ENCODE data around the gene UBFD1.
"Not testable (repeated sequence)": the region's sequence is repeated elsewhere in the genome, so short reads cannot be mapped to it uniquely, and the experiment has no call there.

Gene UBFD1

DNA sequence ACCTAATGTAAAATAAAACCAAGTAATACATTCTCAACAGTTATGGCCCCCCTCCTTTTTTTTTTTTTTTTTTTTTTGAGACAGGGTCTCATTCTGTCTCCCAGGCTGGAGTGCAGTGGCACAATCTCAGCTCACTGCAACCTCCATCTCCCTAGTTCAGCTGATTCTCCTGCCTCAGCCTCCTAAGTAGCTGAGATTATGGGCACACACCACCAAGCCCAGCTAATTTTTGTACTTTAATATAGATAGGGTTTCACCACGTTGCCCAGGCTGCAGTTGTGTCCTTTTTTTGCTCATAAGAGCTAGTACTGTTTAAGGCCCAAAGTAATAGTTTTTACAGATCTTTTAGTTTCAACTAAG is 18.6 kb upstream of the UBFD1 start:
- Mint-ChIP-seq H3K27me3 (no peaks in the 10 kb centered on the region), H3K36me3 (ENCODE audit: low read depth) (peaks cover 28% of the 10 kb centered on the region), H3K27ac (peak overlapping the region; percentile 69), H3K4me3 (no peak overlapping the region), H3K4me1 (peaks cover 7% of the 10 kb centered on the region), H3K9me3 (no peaks in the 10 kb centered on the region)
- ATAC-seq, result no peak
- DNase-seq, result no peak

DNA sequence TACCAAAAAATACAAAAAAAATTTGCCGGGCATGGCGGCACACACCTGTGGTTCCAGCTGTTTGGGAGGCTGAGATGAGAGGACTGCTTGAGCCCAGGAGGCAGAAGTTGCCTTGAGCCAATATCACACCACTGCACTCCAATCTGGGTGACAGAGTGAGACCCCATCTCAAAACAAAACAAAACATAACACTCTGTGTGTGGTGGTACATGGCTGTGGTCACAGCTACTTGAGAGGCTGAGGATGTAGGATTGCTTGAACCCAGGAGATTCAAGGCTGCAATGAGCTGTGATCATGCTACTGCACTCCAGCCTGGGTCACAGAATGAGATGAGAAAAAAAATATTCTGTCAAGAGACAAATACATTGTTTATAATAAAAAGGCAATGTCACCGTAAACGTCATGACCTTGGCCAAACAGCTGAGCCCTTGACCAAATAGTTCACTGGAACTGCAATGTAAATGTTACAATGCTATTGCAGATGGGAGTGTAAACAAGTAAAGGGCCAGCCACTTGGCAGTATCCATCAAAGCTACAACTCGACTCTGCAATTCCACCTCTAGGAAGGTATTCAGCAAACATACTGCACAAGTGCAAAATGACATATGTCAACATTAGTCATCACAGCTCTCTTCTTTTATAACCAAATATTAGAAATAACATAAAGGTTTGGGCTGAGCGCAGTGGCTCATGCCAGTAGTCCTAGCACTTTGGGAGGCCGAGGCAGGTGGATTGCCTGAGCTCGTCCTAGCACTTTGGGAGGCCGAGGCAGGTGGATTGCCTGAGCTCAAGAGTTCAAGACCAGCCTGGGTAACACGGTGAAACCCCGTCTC is 17.3 kb upstream of the UBFD1 start:
- peaks cover 25% of the 10 kb centered on the region for H3K36me3 Mint-ChIP-seq (ENCODE audit: low read depth)
- no peaks in the 10 kb centered on the region for H3K27me3 Mint-ChIP-seq
- H3K9me3 Mint-ChIP-seq, result no peaks in the 10 kb centered on the region
- H3K27ac Mint-ChIP-seq, result no peak overlapping the region
- H3K4me3 Mint-ChIP-seq, result no peak overlapping the region
- no peak for ATAC-seq
- no peak for DNase-seq
- H3K4me1 Mint-ChIP-seq, result peaks cover 7% of the 10 kb centered on the region

- not testable (repeated sequence) for H3K27me3 Mint-ChIP-seq, H3K4me1 Mint-ChIP-seq, H3K9me3 Mint-ChIP-seq, H3K4me3 Mint-ChIP-seq, H3K27ac Mint-ChIP-seq, ATAC-seq, DNase-seq
- peaks cover 25% of the 10 kb centered on the region for H3K36me3 Mint-ChIP-seq (ENCODE audit: low read depth)
These were observed 16.7 kb upstream of the UBFD1 start for GRCh38 chr16:23540817-23541178.

DNA sequence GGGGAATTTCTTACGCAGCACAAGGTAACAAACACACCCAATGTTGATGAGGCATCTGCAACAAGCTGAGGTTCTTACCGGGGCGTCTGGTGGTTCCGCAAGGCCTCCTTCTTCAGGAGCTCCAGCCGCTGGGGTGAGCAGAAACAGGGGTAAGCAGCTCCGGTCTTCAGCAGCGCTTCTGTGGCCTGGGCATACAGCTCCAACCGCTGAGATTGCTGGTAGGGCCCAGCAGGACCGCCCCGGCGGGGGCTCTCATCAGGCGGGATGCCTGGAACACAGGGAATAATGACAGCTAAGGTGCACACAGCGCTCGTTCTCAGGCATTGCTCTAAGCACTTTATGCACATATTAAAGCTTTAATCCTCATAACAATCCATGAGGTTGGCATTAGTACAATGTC is 13.1 kb upstream of the UBFD1 start:
- no peak overlapping the region for H3K4me3 Mint-ChIP-seq
- H3K27me3 Mint-ChIP-seq, result no peaks in the 10 kb centered on the region
- ATAC-seq (no peak), DNase-seq (no peak)
- H3K27ac Mint-ChIP-seq, result no peak overlapping the region
- H3K36me3 Mint-ChIP-seq (ENCODE audit: low read depth), result peaks cover 34% of the 10 kb centered on the region
- H3K9me3 Mint-ChIP-seq, result no peaks in the 10 kb centered on the region
- peaks cover 4% of the 10 kb centered on the region for H3K4me1 Mint-ChIP-seq

- peaks cover 34% of the 10 kb centered on the region for H3K36me3 Mint-ChIP-seq (ENCODE audit: low read depth)
These were observed 7.6 kb upstream of the UBFD1 start for GRCh38 chr16:23549938-23550337.

GRCh38 chr16:23552161-23552560 is 5.4 kb upstream of the UBFD1 start:
- no peaks in the 10 kb centered on the region for H3K9me3 Mint-ChIP-seq
- peaks cover 17% of the 10 kb centered on the region for H3K4me1 Mint-ChIP-seq
- H3K27ac Mint-ChIP-seq, result no peak overlapping the region

More at GRCh38 chr16:23549938-23550337, 7.6 kb upstream of the UBFD1 start:
- Mint-ChIP-seq H3K27ac (no peak overlapping the region), H3K9me3 (no peaks in the 10 kb centered on the region), H3K4me3 (no peak overlapping the region), H3K4me1 (peaks cover 4% of the 10 kb centered on the region), H3K27me3 (no peaks in the 10 kb centered on the region)
- DNase-seq, result no peak
- ATAC-seq, result no peak

DNA sequence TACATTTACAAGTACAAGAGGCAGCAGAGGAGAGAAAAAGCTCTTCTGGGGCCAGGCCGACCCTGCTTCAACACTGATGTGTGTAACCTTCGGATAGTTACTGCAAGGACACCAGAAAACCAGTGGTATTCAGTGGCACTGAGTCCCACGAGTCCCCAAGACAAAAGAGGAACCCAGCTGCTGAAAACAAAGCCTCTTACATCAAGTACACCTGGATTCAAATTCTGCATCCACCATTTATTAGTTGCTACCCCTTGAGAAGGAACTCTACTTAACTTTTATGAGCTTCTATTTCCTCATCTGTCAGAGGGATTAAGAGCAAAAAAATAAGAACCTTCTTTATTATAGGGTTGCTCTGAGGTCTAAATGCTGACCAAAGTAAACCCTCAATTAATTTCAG is 3.0 kb upstream of the UBFD1 start:
- DNase-seq (no peak), ATAC-seq (no peak)
- Mint-ChIP-seq H3K4me3 (no peak overlapping the region), H3K27me3 (no peaks in the 10 kb centered on the region), H3K27ac (no peak overlapping the region), H3K4me1 (peaks cover 29% of the 10 kb centered on the region), H3K36me3 (ENCODE audit: low read depth) (peaks cover 24% of the 10 kb centered on the region), H3K9me3 (no peaks in the 10 kb centered on the region)

More at GRCh38 chr16:23552161-23552560, 5.4 kb upstream of the UBFD1 start:
- Mint-ChIP-seq H3K36me3 (ENCODE audit: low read depth) (peaks cover 32% of the 10 kb centered on the region), H3K27me3 (no peaks in the 10 kb centered on the region), H3K4me3 (no peak overlapping the region)
- DNase-seq, result no peak
- no peak for ATAC-seq

GRCh38 chr16:23557779-23558702 is 514 bp downstream of the UBFD1 start:
- peak overlapping the region; percentile 96 for H3K27ac Mint-ChIP-seq
- H3K9me3 Mint-ChIP-seq, result no peaks in the 10 kb centered on the region
- H3K36me3 Mint-ChIP-seq (ENCODE audit: low read depth), result peaks cover 26% of the 10 kb centered on the region
- peak overlapping the region; percentile 92 for H3K4me3 Mint-ChIP-seq
- ATAC-seq, result peak; percentile 2
- H3K27me3 Mint-ChIP-seq, result no peaks in the 10 kb centered on the region
- DNase-seq, result peak; percentile 23
- H3K4me1 Mint-ChIP-seq, result peaks cover 40% of the 10 kb centered on the region

GRCh38 chr16:23561586-23561985 is 4.1 kb downstream of the UBFD1 start:
- Mint-ChIP-seq H3K36me3 (ENCODE audit: low read depth) (peaks cover 43% of the 10 kb centered on the region), H3K4me3 (no peak overlapping the region), H3K9me3 (no peaks in the 10 kb centered on the region), H3K27me3 (no peaks in the 10 kb centered on the region), H3K27ac (peak overlapping the region; percentile 31), H3K4me1 (peaks cover 29% of the 10 kb centered on the region)
- DNase-seq (no peak), ATAC-seq (no peak)

DNA sequence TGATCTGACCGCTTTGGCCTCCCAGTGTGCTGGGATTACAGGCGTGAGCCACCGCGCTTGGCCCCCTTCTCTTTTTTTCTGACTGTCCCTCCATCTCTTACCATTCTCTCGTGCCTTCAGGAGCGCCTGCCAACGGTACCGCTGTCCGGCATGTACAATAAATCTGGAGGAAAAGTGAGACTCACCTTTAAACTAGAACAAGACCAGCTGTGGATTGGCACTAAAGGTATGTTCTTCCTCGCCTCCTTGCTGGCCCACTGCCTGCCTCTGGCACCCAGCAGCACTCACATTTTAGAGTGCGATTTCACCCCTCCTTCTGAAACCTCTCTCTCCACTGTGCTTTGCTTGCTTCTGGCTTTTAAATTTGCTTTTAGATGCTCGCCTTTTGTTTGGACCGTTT is 5.0 kb downstream of the UBFD1 start:
- ATAC-seq (no peak), DNase-seq (no peak)
- Mint-ChIP-seq H3K4me3 (no peak overlapping the region), H3K4me1 (peaks cover 24% of the 10 kb centered on the region), H3K27me3 (no peaks in the 10 kb centered on the region), H3K9me3 (no peaks in the 10 kb centered on the region), H3K36me3 (ENCODE audit: low read depth) (peaks cover 41% of the 10 kb centered on the region), H3K27ac (no peak overlapping the region)

DNA sequence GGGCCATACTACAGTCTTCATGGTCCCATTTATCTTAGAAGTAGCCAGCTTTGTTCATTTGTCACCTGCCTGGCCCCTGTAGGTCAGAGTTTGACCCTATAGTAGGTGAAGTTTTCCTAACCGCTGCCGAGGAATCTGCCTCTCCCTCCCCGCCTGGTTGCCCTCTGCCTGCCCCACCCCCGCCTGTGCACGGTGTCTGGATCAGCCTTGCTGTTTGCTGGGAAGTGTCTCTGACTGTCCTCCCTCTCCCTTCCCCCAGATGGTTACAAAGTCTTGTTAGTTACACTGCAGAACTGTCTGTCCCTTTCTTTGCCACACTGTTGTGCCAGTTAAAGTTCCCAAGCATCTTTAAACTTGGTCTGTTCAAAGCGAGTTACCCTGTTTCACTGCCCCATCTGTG is 5.7 kb downstream of the UBFD1 start:
- Mint-ChIP-seq H3K36me3 (ENCODE audit: low read depth) (peaks cover 45% of the 10 kb centered on the region), H3K4me1 (peaks cover 23% of the 10 kb centered on the region), H3K27me3 (no peaks in the 10 kb centered on the region), H3K4me3 (no peak overlapping the region), H3K9me3 (no peaks in the 10 kb centered on the region), H3K27ac (no peak overlapping the region)
- DNase-seq (no peak), ATAC-seq (no peak)

DNA sequence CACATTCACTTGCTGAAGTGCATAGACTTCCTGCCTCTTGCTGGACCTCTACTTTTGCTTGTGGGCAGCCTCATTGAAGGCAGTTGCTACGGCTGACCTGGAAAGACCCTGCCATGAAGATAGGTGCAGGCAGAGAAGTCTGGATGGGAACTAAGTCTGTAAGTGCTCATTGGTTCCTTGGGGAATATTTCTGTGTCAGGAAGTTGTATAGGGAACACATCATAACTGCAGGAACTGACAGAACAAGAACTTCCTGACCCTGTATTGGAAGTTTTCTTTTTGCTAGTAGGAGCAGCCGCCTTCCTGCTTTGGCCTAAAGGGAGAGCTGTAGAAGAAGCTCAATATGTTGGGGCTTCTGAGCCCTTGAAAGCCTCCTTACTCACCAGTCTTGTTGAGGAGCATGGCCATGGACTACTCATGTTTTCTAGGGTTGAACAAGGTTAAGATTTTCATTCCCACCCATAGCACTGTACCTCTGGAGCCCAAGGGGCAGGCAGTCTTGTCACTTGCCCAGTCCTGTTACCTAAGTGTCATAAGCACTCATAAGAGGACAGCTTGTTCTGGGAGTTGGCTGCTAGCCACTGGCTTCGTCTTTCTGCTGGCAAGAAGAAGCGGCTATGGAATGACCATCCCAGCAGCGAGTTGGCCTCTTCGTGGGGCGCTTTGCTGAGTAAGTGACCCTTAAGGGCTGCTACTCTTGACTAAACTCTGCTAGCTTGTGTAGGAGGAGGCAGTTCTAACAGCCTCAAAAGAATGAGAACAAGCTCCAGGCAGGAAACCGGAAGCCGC is 7.2 kb downstream of the UBFD1 start:
- Mint-ChIP-seq H3K9me3 (no peaks in the 10 kb centered on the region), H3K27me3 (no peaks in the 10 kb centered on the region), H3K4me3 (no peak overlapping the region), H3K36me3 (ENCODE audit: low read depth) (peaks cover 47% of the 10 kb centered on the region), H3K4me1 (peaks cover 8% of the 10 kb centered on the region), H3K27ac (no peak overlapping the region)
- DNase-seq (no peak), ATAC-seq (no peak)

DNA sequence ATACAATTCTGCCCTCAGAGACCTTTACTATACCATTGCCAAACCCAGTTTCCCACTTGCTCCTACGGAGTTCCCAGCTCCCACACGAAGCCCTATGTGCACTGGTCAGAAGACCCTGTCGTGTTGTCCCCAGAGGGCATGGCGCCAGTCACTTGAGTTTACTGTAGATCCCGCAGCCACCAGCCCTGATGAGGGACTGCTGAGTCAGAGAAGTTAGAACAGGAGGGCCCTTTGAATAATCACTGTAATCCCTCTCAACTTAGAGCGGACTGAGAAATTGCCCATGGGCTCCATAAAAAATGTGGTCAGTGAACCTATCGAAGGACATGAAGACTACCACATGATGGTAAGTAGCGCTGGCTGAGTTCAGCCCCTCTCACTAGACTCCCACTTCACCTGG is 9.2 kb downstream of the UBFD1 start:
- H3K4me3 Mint-ChIP-seq, result no peak overlapping the region
- no peaks in the 10 kb centered on the region for H3K27me3 Mint-ChIP-seq
- DNase-seq (no peak), ATAC-seq (no peak)
- no peaks in the 10 kb centered on the region for H3K9me3 Mint-ChIP-seq
- no peak overlapping the region for H3K27ac Mint-ChIP-seq
- peaks cover 5% of the 10 kb centered on the region for H3K4me1 Mint-ChIP-seq
- H3K36me3 Mint-ChIP-seq (ENCODE audit: low read depth), result peaks cover 54% of the 10 kb centered on the region

DNA sequence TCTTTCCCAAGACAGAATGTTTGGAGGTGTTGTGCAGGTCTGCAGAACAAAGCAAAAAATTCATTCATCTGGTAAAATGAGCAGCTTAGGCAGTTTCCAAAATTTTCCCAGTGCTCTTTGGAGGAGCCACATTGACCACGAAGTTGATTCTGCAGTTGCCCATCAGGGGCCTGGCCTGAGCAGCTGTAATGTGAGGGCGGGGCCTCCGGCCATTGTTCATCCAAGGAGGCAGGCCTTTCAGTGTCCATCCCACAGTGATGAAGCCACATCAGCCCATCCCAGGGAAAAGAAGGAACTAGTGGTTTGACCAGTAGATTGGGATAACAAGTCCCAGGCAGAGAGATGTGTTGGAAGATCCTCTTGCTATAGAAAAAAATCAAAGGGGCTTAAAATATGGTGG is 10.1 kb downstream of the UBFD1 start:
- H3K27ac Mint-ChIP-seq, result no peak overlapping the region
- ATAC-seq (no peak), DNase-seq (no peak)
- H3K9me3 Mint-ChIP-seq, result no peaks in the 10 kb centered on the region
- no peaks in the 10 kb centered on the region for H3K27me3 Mint-ChIP-seq
- H3K4me3 Mint-ChIP-seq, result no peak overlapping the region
- peaks cover 47% of the 10 kb centered on the region for H3K36me3 Mint-ChIP-seq (ENCODE audit: low read depth)
- peaks cover 5% of the 10 kb centered on the region for H3K4me1 Mint-ChIP-seq

All from activated naive CD8-positive, alpha-beta T cell treated with anti-CD3 and anti-CD28 coated beads, Interleukin-2, amount 50 U/mL, for 24 hours (primary cell).